OCI-LY7 (cell line): ENCODE measurements around the gene VENTX. TPM values are rescaled to one million over a fixed set of nuclear protein-coding genes. Genes with fewer than 3 reads are reported as not detected.

ENCODE experiments used
- BruUV-seq: library from RNA; stranded (reverse); fragments of 400-500 nt; replicated peaks from 2 replicates; lab custom pipeline; 2021; lab: Mats Ljungman, UMichigan
- CTCF ChIA-PET: fragments of 300-600 bp; sonication (Branson Sonifier 250); formaldehyde crosslinking; loops from one replicate; lab custom pipeline; 2022; ENCODE audit warnings: antibody characterized with exemption; ENCODE audit not compliant: unreplicated experiment; lab: Charles Lee
- POLR2A ChIA-PET: fragments of 300-600 bp; sonication (Branson Sonifier 250); formaldehyde crosslinking; loops from one replicate; lab custom pipeline; 2022; ENCODE audit warnings: antibody characterized with exemption; lab: Charles Lee
- DNase-seq: peaks from one replicate; pipeline ENCODE4 v3.0.0-alpha.2; 2015; ENCODE audit warnings: low spot score
- H2AFZ ChIP-seq: fragments of 200-600 bp; sonication (generic), shearing (Covaris generic); 2 replicates; pipeline ENCODE4 v1.6.1; 2014; ENCODE audit warnings: mild to moderate bottlenecking, antibody characterized with exemption, low read length, moderate library complexity
- H3K27ac ChIP-seq: fragments of 200-600 bp; sonication (generic); 2 replicates; pipeline ENCODE4 v1.5.1; 2014; ENCODE audit warnings: mixed run types, low read depth, mild to moderate bottlenecking, moderate library complexity, low read length, inconsistent platforms; ENCODE audit not compliant: poor library complexity, severe bottlenecking
- H3K36me3 ChIP-seq: fragments of 200-600 bp; sonication (generic); 2 replicates; pipeline ENCODE4 v1.6.1; 2014; ENCODE audit warnings: mild to moderate bottlenecking, antibody characterized with exemption, low read length, moderate library complexity, mixed read lengths; ENCODE audit not compliant: insufficient read depth
- H3K4me1 ChIP-seq: fragments of 200-600 bp; sonication (generic); 2 replicates; pipeline ENCODE4 v1.5.1; 2014; ENCODE audit warnings: mild to moderate bottlenecking, low read length; ENCODE audit not compliant: insufficient read depth, poor library complexity, severe bottlenecking
- H3K4me2 ChIP-seq: fragments of 200-600 bp; sonication (generic); 2 replicates; pipeline ENCODE4 v1.6.1; 2014; ENCODE audit warnings: mild to moderate bottlenecking, low read length
- H3K4me3 ChIP-seq: fragments of 200-600 bp; sonication (generic); 2 replicates; pipeline ENCODE4 v1.5.1; 2014; ENCODE audit warnings: mild to moderate bottlenecking, low read depth, low read length; ENCODE audit not compliant: poor library complexity, severe bottlenecking
- H3K79me2 ChIP-seq: fragments of 200-600 bp; sonication (generic); 2 replicates; pipeline ENCODE4 v1.6.1; 2016; ENCODE audit warnings: low read depth, mild to moderate bottlenecking, low read length, moderate library complexity, mixed read lengths; ENCODE audit not compliant: insufficient read depth
- H3K9me2 ChIP-seq: fragments of 200-600 bp; sonication (generic); 2 replicates; pipeline ENCODE4 v1.6.1; 2016; ENCODE audit warnings: mild to moderate bottlenecking, low read length, mixed read lengths; ENCODE audit not compliant: insufficient read depth
- H3K9me3 ChIP-seq: fragments of 200-600 bp; sonication (generic); 2 replicates; pipeline ENCODE4 v1.6.1; 2014; ENCODE audit warnings: mild to moderate bottlenecking, mixed run types, low read length, mixed read lengths
- H4K20me1 ChIP-seq: fragments of 200-600 bp; sonication (generic); 2 replicates; pipeline ENCODE4 v1.6.1; 2014; ENCODE audit warnings: mild to moderate bottlenecking, antibody characterized with exemption, low read length, moderate library complexity, mixed read lengths; ENCODE audit not compliant: insufficient read depth
- CTCF ChIP-seq: fragments of 200-600 bp; sonication (generic); conservative IDR thresholded peaks from 2 replicates; pipeline ENCODE4 v1.5.1; 2014; ENCODE audit warnings: mild to moderate bottlenecking, antibody characterized with exemption, low read length, moderate library complexity, mixed read lengths
- EZH2phosphoT487 ChIP-seq: fragments of 200-600 bp; sonication (generic); IDR thresholded peaks from 2 replicates; pipeline ENCODE4 v1.6.1; 2018; ENCODE audit warnings: low read depth, borderline replicate concordance, mild to moderate bottlenecking, mixed run types, antibody characterized with exemption, low read length, moderate library complexity, mixed read lengths
- intact Hi-C: fragments of 100-400 bp; cut with micrococcal nuclease; formaldehyde crosslinking; loops from one replicate; pipeline ENCODE4 v1.10.0; 2022; ENCODE audit not compliant: unreplicated experiment
- total RNA-seq, 2 experiments: library from RNA; depleted of rRNA in 1 of 2; stranded (reverse); fragments of >200 nt in 1 of 2; shearing (Covaris generic) in 1 of 2; gene quantifications; 2 replicates each; pipeline ENCODE4 v1.2.3, GENCODE V29; 2014 to 2022

The VENTX gene
- total RNA-seq, 2 experiments from 2014 or later, result not detected

DNA sequence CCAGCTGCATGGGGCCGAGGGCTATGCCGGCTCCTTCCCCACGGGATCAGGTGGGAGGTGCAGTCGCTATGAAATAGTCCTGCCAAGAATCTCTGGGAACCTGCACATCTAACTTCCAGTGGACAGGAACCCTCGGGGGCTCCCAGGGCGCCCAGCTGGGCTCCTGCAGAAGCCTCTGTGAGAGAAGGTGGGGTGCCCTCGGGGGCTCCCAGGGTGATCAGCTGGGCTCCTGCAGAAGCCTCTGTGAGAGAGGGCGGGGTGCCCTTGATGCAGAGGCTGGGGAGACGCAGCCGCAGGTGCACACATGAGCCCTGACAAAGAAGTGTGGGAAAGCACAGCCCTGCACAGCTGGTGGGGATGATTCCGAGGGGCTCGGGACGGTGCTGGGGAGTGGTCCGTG, 5.9 kb downstream of the VENTX start:
- POLR2A ChIA-PET, result no interaction called here
- no peaks in the 10 kb centered on the region for H3K9me3 ChIP-seq
- TF ChIP-seq EZH2phosphoT487 (no peak), CTCF (no peak)
- no peaks in the 10 kb centered on the region for H4K20me1 ChIP-seq
- BruUV-seq, result no TSS peak
- H3K27ac ChIP-seq, result no peak overlapping the region
- H3K36me3 ChIP-seq, result no peaks in the 10 kb centered on the region
- H3K79me2 ChIP-seq, result no peaks in the 10 kb centered on the region
- intact Hi-C loops, result loop anchor here (10.0 kb wide), 1 partner anchor 271 kb away; no protein-coding TSS in a partner anchor
- no peaks in the 10 kb centered on the region for H3K9me2 ChIP-seq
- H3K4me3 ChIP-seq, result no peak overlapping the region
- H3K4me2 ChIP-seq, result no peak overlapping the region
- no peak for DNase-seq
- CTCF ChIA-PET, result no interaction called here
- no peak overlapping the region for H2AFZ ChIP-seq
- H3K4me1 ChIP-seq, result no peaks in the 10 kb centered on the region

DNA sequence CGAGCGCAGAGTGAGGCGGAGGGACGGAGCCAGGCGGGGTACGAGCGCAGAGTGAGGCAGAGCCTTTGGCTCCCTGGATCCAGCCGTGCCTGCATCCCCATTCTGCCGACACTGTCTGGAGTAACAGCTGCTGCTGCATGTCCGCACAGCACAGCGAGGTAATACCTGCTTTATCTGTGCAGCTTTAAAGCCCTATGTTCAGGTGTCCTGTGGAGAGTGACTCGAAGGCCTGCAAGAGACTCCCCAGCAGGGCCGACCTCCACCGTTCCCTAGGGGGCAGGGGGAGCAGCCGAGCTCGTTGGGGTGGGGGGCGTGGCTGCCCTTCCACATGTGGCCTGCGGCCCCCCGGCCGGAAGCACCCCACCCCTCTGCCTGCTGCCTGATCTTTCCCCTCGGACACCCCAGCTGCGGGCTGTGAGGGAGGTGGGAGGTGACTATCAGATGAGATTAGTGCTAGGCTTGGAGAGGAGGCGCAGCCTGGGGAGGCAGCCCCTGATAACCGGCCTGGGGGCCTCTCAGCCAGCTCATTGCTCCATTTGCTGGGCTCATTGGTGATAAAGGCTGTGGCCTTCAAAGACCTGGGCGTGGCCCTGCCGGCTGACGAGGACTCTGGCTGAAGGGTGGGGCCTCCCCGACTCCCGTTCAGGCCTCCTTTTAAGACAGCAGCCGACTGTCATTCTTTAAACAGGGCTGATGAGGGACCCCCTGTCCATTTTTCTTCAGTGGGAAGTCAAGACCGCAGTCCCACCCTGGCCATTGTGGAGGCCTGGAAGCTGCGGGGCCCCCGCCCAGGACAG, 8.0 kb downstream of the VENTX start:
- POLR2A ChIA-PET, result no interaction called here
- intact Hi-C loops, result loop anchor here (10.0 kb wide), 1 partner anchor 269 kb away; no protein-coding TSS in a partner anchor
- no peaks in the 10 kb centered on the region for H3K36me3 ChIP-seq
- no peak overlapping the region for H3K27ac ChIP-seq
- H3K4me1 ChIP-seq, result no peaks in the 10 kb centered on the region
- CTCF ChIA-PET, result no interaction called here
- DNase-seq, result no peak
- H3K4me2 ChIP-seq, result no peak overlapping the region
- H3K9me3 ChIP-seq, result no peaks in the 10 kb centered on the region
- BruUV-seq, result no TSS peak
- H3K9me2 ChIP-seq, result no peaks in the 10 kb centered on the region
- H2AFZ ChIP-seq, result no peak overlapping the region
- no peak for TF ChIP-seq EZH2phosphoT487
- no peak for TF ChIP-seq CTCF
- H3K4me3 ChIP-seq, result no peak overlapping the region
- H4K20me1 ChIP-seq, result no peaks in the 10 kb centered on the region
- no peaks in the 10 kb centered on the region for H3K79me2 ChIP-seq

DNA sequence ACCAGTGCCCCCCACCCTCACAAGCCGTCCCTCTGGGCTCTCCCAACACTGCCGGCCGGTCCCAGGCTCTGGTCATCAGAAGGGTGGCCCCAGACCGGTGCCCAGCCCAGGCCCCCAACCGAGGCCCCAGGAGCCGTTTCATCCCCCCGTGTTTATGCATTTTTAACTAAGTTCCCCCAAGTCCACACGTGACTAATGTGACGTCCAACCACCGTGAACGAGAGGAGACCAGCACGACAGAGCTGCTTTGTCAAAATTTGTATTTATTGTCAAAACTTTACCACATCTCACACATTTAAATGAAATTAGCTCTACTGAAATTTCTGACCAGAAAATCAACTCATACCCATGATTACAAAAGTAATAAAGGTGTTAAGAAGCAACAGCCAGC, 8.6 kb downstream of the VENTX start:
- Histone ChIP-seq H2AFZ (no peak overlapping the region), H3K4me3 (no peak overlapping the region), H3K27ac (no peak overlapping the region), H3K36me3 (no peaks in the 10 kb centered on the region), H3K9me2 (no peaks in the 10 kb centered on the region), H4K20me1 (no peaks in the 10 kb centered on the region), H3K4me2 (no peak overlapping the region), H3K79me2 (no peaks in the 10 kb centered on the region), H3K4me1 (no peaks in the 10 kb centered on the region), H3K9me3 (no peaks in the 10 kb centered on the region)
- intact Hi-C loops, result loop anchor here (10.0 kb wide), 1 partner anchor 269 kb away; no protein-coding TSS in a partner anchor
- ChIA-PET CTCF (no interaction called here), POLR2A (no interaction called here)
- TF ChIP-seq EZH2phosphoT487 (no peak), CTCF (no peak)
- BruUV-seq, result no TSS peak
- DNase-seq, result no peak
